Activated T-helper 1 cell treated with anti-CD3 and anti-CD28 coated beads, Interleukin-2, amount 50 U/mL, for 16 hours (primary cell): ENCODE measurements around the gene TGM1.
"Not testable (repeated sequence)": the region's sequence is repeated elsewhere in the genome, so short reads cannot be mapped to it uniquely, and the experiment has no call there.

ENCODE experiments used
- DNase-seq, 2 donors: peaks; one replicate each; pipeline ENCODE4 v3.0.0-alpha.2; 2020; ENCODE audit warnings: low read depth in 1 of 2, low spot score in 1 of 2

Gene TGM1

DNA sequence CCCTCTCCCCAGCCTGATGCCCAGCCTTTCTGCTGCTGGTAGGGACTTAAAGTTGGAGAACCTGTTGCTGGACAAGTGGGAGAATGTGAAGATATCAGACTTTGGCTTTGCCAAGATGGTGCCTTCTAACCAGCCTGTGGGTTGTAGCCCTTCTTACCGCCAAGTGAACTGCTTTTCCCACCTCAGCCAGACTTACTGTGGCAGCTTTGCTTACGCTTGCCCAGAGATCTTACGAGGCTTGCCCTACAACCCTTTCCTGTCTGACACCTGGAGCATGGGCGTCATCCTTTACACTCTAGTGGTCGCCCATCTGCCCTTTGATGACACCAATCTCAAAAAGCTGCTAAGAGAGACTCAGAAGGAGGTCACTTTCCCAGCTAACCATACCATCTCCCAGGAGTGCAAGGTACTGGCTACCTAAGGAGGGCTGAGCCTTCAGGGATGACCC is 55.8 kb downstream of the TGM1 start:
- no peak for DNase-seq

DNA sequence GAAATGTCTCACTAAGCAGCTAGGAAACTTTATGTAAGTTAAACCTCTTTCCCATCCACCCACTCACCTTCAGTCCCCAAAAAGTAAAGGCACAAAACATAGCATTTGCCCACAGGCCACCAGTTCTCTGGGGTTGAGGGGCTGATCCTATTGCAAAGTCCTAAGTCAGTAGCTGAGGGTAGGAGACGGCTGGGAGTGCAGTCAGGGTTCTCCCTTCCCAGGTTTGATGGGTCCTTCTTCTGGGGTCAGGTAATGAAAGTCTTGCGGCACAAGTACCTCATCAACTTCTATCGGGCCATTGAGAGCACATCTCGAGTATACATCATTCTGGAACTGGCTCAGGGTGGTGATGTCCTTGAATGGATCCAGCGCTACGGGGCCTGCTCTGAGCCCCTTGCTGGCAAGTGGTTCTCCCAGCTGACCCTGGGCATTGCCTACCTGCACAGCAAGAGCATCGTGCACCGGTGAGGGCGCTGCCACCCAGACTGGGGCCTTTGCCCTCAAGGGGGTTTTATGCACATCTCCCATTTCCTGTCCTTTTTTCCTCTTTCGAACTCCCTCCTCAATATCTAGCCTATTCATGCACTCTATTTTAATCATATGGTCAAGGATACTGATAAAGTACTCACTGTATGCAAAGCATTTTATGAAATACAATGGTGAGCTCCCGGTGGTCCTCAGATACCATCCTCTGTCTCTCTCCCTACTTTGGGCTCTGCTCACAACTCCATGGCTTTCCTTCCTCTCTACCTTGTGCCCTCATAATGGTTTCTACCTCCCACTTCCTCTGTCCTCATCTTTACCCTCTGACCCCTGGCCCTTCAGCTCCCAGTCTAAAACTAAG is 56.5 kb downstream of the TGM1 start:
- no peak for DNase-seq

GRCh38 chr14:24204163-24205146 is 58.5 kb downstream of the TGM1 start:
- DNase-seq, result no peak

GRCh38 chr14:24203249-24203886 is 59.6 kb downstream of the TGM1 start:
- DNase-seq, result not testable (repeated sequence)

DNA sequence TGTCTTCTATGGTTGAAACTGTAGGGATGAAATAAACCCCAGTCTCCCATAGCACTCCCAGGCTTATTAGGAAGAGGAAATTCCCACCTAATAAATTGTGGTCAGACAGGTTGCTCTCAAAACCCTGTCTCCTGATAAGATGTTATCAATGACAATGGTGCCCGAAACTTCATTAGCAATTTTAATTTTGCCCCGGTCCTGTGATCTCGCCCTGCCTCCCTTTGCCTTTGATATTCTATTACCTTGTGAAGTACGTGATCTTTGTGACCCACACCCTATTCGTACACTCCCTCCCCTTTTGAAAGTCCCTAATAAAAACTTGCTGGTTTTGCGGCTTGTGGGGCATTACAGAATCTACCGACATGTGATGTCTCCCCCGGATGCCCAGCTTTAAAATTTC is 60.4 kb downstream of the TGM1 start:
- not testable (repeated sequence) for DNase-seq
